Stimulated activated CD4-positive, alpha-beta T cell treated with anti-CD3 and anti-CD28 coated beads, Interleukin-15, amount 100 ng/mL, for 48 hours (primary cell): ENCODE measurements around the gene PSMB8.

ENCODE experiments used
- DNase-seq, 2 donors: peaks; one replicate each; pipeline ENCODE4 v3.0.0-alpha.2; 2020; ENCODE audit warnings: low read depth in 2 of 2

Gene PSMB8

GRCh38 chr6:32796848-32797776 lies 46.7 kb downstream of the PSMB8 start:
- DNase-seq: peak; percentile 37 to 63

GRCh38 chr6:32794510-32794909 lies 49.3 kb downstream of the PSMB8 start:
- DNase-seq: no peak

- DNase-seq: no peak
Observed at GRCh38 chr6:32792901-32793435, 50.9 kb downstream of the PSMB8 start.
